LNCAP (cell line): Measurements from ENCODE around the gene ZC3H6.

Experiments
- TF ChIP-seq, protein P1 (sequence below): fragments of 450-650 bp; IDR thresholded peaks from 2 replicates; pipeline ENCODE4 v1.5.1; 2017; ENCODE audit warnings: mild to moderate bottlenecking

Gene ZC3H6

DNA sequence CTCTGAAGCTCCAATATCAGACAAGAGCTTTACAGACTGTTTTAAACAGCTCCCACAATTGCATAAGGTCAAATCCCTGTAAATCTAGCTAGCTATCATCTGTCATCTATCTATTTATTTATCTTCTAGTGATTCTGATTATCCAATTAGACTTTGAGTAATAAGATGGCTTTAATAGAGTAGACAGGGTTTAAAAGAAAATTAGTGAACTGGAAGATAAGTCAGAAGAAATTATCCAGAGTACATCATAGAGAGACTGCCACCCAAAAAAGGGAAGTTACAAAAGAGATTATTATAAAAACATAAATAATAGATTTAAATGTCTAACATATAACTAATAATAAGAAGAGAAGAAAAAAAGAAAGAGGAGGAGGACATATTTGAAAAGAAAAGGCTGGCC lies 12.5 kb upstream of the ZC3H6 start:
- TF ChIP-seq, protein P1, sequence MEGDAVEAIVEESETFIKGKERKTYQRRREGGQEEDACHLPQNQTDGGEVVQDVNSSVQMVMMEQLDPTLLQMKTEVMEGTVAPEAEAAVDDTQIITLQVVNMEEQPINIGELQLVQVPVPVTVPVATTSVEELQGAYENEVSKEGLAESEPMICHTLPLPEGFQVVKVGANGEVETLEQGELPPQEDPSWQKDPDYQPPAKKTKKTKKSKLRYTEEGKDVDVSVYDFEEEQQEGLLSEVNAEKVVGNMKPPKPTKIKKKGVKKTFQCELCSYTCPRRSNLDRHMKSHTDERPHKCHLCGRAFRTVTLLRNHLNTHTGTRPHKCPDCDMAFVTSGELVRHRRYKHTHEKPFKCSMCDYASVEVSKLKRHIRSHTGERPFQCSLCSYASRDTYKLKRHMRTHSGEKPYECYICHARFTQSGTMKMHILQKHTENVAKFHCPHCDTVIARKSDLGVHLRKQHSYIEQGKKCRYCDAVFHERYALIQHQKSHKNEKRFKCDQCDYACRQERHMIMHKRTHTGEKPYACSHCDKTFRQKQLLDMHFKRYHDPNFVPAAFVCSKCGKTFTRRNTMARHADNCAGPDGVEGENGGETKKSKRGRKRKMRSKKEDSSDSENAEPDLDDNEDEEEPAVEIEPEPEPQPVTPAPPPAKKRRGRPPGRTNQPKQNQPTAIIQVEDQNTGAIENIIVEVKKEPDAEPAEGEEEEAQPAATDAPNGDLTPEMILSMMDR: no peak

DNA sequence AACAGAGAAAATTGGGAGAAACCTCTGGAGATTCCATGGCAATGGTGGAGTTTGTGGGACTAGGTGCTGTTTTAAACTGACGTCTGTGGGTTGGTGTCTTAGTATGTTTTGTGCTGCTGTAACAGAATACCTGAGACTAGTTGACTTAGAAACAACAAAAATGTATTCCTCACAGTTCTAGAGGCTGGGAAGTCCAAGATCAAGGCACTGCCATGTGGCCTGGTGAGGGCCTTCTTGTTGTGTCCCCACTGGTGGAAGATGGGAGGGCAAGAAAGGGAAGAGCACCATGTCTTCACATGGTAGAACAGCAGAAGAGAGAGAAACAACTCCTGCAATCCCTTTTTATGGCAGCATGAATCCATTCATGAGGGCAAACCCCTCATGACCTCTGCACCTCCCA lies 6.8 kb upstream of the ZC3H6 start:
- TF ChIP-seq, protein P1: no peak

DNA sequence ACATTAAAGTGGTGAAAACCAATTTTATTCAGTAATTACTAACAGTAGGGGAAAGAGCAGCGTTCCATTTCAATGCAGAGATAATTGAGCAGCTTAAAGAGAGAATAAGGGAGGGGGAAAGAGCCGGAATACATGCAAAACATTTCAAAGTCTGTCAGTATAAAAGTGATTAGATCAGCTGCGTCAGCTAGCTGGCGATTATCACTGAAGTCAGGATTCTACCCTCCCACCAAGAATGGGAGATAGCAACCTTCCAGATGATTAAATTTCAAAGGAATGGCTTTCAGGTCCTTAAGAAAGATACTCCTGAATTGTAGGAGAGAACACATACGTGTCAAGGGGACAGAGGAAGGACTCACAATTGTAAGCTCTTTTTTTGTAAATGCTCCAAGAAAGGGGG lies 2.7 kb upstream of the ZC3H6 start:
- TF ChIP-seq, protein P1: no peak

DNA sequence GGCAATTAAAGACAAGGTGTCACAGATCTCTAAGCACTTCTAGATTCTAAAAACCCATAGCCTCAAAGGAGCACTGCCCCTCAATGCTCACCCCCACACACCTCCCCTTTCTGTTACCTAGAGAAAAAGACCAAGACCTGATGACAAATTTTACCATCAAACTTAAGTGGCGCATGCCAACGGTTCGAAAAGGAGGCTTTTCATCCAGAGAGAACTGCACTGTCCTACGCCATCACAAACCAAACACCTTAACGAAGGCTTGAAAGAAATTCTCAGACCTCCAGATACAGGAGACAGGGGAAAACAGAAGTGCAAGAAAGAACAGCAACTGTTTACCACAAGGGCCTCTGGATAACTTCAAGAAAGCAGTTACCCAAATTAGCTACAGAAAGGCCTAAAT lies 2.0 kb upstream of the ZC3H6 start:
- TF ChIP-seq, protein P1: no peak

DNA sequence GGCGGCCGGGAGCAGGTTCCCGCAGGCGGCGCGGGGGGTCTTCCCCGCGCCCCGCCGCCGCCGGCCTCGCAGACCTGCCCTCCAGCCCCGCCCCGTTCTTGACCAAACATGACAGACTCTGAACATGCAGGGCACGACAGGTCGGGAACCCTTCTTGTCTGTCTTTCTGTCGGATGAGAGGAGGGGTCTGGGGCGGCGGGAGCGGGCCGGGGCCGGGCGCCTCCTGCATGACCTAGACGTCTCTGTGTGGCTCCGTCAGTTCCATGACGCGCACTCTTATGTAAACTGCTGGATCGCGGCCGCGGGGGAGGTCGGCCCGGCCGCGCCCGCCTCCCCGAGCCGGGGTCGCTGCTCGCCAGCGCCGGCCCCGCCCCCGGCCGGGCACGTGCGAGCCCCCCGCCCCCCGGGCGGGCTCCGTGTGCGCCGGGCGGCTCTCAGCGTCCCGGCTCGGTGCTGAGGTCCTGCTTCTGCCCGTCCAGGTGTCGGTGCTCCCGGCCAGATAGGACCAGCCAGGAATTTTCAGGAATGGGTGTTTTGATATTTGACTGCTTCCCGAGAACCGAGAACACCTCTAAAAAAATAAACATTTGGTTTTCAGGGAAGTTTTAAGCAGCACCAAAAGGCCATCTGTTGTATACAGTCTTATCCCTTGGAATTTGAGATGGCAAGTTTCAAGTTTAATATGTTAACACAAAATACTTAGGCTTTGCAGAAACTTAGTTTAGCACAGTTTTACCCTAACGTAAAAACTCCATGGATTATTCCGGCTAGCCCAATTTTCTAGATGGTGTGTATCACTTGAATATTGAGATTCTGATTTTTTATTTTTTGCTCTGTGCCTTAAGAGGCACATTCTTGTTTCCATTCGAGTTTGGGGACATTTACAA lies 733 bp downstream of the ZC3H6 start:
- TF ChIP-seq, protein P1: no peak

DNA sequence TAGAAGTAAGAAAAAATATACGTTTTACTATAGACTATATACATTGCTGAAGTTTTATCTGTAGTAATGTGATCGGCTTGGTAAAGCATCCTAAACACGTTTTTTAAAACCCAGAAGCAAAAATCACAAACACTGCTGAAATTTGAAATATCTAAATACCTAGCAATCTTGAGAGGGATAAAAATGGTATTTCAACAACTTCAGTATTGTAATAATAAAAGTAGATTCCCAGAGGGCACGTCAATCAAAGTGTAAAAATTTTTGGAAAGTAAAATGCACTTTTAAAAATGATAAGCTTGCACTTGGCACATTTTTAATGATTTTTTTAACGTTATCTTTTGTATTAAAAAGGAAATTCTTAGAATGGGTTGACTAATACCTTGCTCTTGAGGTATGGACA lies 1.6 kb downstream of the ZC3H6 start:
- TF ChIP-seq, protein P1: no peak

DNA sequence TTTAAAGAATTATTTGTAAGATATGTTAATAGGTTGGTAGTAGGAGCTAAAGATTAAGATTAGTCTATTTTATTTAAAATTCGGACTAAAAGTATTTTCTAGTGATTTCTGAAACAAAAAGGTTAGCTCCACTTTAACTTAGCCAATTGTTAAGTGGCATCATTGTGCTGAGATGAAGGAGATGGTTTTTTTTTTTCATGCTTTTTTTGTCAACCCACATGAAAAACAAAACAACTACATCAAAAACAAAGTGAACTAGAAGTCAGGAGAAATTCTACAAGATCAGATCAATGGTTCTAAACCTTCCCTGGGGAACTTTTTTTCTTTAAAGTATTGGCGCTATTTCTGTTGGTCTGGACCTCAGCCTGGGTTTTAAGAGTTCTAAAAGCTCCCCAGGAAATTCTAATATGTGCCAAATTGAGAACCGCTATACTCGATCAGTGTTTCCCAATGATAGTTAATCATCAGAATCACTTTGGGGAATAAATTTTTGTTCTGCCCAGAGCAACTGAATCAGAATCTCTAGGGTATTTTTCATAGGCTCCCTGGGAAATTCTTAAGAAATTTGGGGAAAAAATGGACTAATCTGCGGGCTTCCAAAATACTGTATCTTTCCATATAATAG lies 2.3 kb downstream of the ZC3H6 start:
- TF ChIP-seq, protein P1: no peak
